Colonic mucosa (tissue), 4 donors: ENCODE data around the gene IRF9. TPM values are rescaled to one million over a fixed set of nuclear protein-coding genes. Genes with fewer than 3 reads are reported as not detected.

ENCODE experiments used
- DNase-seq: peaks from one replicate; pipeline ENCODE4 v3.0.0-alpha.2; 2020
- H3K27ac ChIP-seq: fragments of 200-600 bp; one replicate; pipeline ENCODE4 v1.8.0; 2021
- H3K27me3 ChIP-seq: fragments of 200-600 bp; one replicate; pipeline ENCODE4 v1.8.0; 2021
- H3K36me3 ChIP-seq: fragments of 200-600 bp; one replicate; pipeline ENCODE4 v1.8.0; 2021
- H3K4me1 ChIP-seq: fragments of 200-600 bp; one replicate; pipeline ENCODE4 v1.8.0; 2021; ENCODE audit warnings: mild to moderate bottlenecking
- H3K4me3 ChIP-seq: fragments of 200-600 bp; one replicate; pipeline ENCODE4 v1.8.0; 2021
- H3K9ac ChIP-seq, 2 donors: one replicate each; pipeline ENCODE4 v1.7.0; 2013; ENCODE audit warnings: control low read depth in 2 of 2, low read depth in 2 of 2, low read length in 2 of 2
- H3K9me3 ChIP-seq: fragments of 200-600 bp; one replicate; pipeline ENCODE4 v1.8.0; 2021
- intact Hi-C: fragments of 100-400 bp; cut with DNase I; formaldehyde crosslinking; loops from one replicate; pipeline ENCODE4 v1.14.1; 2022
- total RNA-seq, 2 donors: library from RNA; stranded (reverse); fragmentation: NEBNext Ultra II Directional in 1 of 2; extraction: Animal tissue kit (Norgen Biotek cat#: 25700) in 1 of 2; gene quantifications; one replicate each; pipeline ENCODE4 v1.2.1, GENCODE V29; 2021
- TF ChIP-seq, protein P1 (sequence below): fragments of 200-600 bp; IDR thresholded peaks from one replicate; pipeline ENCODE4 v1.8.0; 2022; ENCODE audit warnings: antibody characterized with exemption, mild to moderate bottlenecking
- donor health status: healthy.
- donor health status: DM: no; HTN: no; CAD: no.
- donor health status: DM: no; HTN: no; CAD: no.

The IRF9 gene
- total RNA-seq, 2 donors from 2014 or later, result 54.4 to 57.5 TPM

DNA sequence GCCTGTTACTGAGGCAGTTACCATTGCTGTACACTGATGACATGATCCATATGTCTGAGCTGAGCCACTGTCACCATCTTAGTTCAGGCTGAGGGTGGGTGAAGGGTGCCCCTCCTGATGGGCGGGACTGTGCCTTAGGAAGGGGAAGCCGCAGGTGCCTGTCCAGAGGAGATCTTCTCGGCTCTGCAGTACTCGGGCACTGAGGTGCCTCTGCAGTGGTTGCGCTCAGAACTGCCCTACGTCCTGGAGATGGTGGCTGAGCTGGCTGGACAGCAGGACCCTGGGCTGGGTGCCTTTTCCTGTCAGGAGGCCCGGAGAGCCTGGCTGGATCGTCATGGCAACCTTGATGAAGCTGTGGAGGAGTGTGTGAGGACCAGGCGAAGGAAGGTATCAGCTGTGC, 10.1 kb upstream of the IRF9 start:
- no peaks in the 10 kb centered on the region for H3K9me3 ChIP-seq
- H3K27ac ChIP-seq, result no peak overlapping the region
- no peak for DNase-seq
- H3K4me1 ChIP-seq, result peaks cover 12% of the 10 kb centered on the region
- peaks cover 29% of the 10 kb centered on the region for H3K36me3 ChIP-seq
- H3K4me3 ChIP-seq, result no peak overlapping the region
- no peaks in the 10 kb centered on the region for H3K27me3 ChIP-seq
- intact Hi-C loops, result no loop called here
- no peak overlapping the region for H3K9ac ChIP-seq
- TF ChIP-seq, protein P1, sequence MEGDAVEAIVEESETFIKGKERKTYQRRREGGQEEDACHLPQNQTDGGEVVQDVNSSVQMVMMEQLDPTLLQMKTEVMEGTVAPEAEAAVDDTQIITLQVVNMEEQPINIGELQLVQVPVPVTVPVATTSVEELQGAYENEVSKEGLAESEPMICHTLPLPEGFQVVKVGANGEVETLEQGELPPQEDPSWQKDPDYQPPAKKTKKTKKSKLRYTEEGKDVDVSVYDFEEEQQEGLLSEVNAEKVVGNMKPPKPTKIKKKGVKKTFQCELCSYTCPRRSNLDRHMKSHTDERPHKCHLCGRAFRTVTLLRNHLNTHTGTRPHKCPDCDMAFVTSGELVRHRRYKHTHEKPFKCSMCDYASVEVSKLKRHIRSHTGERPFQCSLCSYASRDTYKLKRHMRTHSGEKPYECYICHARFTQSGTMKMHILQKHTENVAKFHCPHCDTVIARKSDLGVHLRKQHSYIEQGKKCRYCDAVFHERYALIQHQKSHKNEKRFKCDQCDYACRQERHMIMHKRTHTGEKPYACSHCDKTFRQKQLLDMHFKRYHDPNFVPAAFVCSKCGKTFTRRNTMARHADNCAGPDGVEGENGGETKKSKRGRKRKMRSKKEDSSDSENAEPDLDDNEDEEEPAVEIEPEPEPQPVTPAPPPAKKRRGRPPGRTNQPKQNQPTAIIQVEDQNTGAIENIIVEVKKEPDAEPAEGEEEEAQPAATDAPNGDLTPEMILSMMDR, result no peak

DNA sequence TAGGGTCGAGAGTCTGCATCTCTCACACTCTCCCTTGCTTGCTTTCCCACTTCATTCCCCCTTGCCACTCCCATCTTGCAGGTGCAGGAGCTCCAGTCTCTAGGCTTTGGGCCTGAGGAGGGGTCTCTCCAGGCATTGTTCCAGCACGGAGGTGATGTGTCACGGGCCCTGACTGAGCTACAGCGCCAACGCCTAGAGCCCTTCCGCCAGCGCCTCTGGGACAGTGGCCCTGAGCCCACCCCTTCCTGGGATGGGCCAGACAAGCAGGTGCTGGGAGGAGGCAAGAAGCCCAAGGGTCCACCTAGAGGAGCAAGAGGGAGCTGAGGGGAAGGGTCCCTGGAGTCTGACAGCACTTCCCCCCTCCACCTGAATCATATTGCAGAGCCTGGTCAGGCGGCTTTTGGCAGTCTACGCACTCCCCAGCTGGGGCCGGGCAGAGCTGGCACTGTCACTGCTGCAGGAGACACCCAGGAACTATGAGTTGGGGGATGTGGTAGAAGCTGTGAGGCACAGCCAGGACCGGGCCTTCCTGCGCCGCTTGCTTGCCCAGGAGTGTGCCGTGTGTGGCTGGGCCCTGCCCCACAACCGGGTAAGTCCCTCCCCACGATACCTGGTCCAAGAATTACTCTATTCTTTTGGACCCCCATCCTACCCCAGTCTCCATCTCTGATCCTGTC, 9.5 kb upstream of the IRF9 start:
- DNase-seq, result no peak
- intact Hi-C loops, result no loop called here
- no peak overlapping the region for H3K9ac ChIP-seq

DNA sequence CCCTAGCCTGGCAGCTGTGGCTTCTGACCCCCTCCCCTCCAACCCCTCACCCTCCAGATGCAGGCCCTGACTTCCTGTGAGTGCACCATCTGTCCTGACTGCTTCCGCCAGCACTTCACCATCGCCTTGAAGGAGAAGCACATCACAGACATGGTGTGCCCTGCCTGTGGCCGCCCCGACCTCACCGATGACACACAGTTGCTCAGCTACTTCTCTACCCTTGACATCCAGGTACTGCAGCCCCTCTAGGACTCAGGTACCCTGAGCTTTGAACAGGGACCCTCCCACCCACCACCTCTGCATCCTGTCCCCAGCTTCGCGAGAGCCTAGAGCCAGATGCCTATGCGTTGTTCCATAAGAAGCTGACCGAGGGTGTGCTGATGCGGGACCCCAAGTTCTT, 6.0 kb upstream of the IRF9 start:
- no peak for DNase-seq
- Histone ChIP-seq H3K27me3 (no peaks in the 10 kb centered on the region), H3K4me3 (no peak overlapping the region), H3K9ac (no peak overlapping the region), H3K36me3 (peaks cover 27% of the 10 kb centered on the region), H3K27ac (no peak overlapping the region), H3K9me3 (no peaks in the 10 kb centered on the region), H3K4me1 (no peaks in the 10 kb centered on the region)
- intact Hi-C loops, result no loop called here
- TF ChIP-seq, protein P1, result no peak

More for the DNA sequence above, 9.5 kb upstream of the IRF9 start:
- H3K4me1 ChIP-seq, result peaks cover 12% of the 10 kb centered on the region
- no peak overlapping the region for H3K4me3 ChIP-seq
- no peaks in the 10 kb centered on the region for H3K27me3 ChIP-seq
- H3K9me3 ChIP-seq, result no peaks in the 10 kb centered on the region
- TF ChIP-seq, protein P1, result no peak
- no peak overlapping the region for H3K27ac ChIP-seq
- peaks cover 29% of the 10 kb centered on the region for H3K36me3 ChIP-seq

DNA sequence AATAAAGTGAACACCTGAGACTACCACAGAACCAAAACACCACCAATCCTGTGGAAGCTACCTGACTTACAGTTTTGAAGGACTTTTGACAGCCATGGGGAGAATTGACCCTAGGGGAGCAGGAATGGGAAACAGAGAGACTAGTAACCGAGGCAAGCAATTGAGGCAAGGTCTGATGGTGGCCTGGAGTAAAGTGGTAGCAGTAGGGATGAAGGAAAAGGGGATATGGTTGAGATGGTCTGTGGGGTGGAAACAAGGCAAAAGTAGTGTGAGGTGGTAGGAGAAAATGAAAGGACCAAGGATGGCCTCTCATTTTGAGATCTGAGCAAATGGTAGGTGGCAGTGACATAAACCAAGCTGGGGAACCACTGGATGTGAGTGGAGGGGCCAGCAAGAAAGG, 4.2 kb upstream of the IRF9 start:
- H3K27me3 ChIP-seq, result no peaks in the 10 kb centered on the region

DNA sequence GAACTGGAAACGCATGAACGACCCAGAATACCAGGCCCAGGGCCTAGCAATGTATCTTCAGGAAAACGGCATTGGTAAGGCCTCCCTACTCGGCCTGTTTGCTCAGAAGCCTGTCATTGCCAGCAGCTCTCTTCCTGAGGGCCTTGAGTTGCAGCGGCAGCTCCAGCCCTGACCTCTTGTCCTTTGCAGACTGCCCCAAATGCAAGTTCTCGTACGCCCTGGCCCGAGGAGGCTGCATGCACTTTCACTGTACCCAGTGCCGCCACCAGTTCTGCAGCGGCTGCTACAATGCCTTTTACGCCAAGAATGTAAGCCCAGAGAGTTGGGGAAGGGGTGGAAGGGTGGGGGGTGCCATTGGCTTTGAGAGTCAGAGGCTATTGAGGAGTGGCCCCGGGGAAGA, 3.7 kb upstream of the IRF9 start:
- Histone ChIP-seq H3K27me3 (no peaks in the 10 kb centered on the region), H3K9me3 (no peaks in the 10 kb centered on the region), H3K9ac (no peak overlapping the region), H3K36me3 (peaks cover 10% of the 10 kb centered on the region), H3K4me3 (no peak overlapping the region), H3K27ac (no peak overlapping the region), H3K4me1 (peaks cover 4% of the 10 kb centered on the region)
- intact Hi-C loops, result no loop called here
- DNase-seq, result no peak
- TF ChIP-seq, protein P1, result no peak

More for the DNA sequence above, 4.2 kb upstream of the IRF9 start:
- intact Hi-C loops, result no loop called here
- no peaks in the 10 kb centered on the region for H3K4me1 ChIP-seq
- no peak overlapping the region for H3K9ac ChIP-seq
- H3K9me3 ChIP-seq, result no peaks in the 10 kb centered on the region
- H3K27ac ChIP-seq, result no peak overlapping the region
- peaks cover 12% of the 10 kb centered on the region for H3K36me3 ChIP-seq
- TF ChIP-seq, protein P1, result no peak
- no peak overlapping the region for H3K4me3 ChIP-seq
- DNase-seq, result no peak
